Activated T-cell treated with anti-CD3 and anti-CD28 coated beads for 48 hours (primary cell): ENCODE data around the gene OR56B4.
"Not testable (repeated sequence)": the region's sequence is repeated elsewhere in the genome, so short reads cannot be mapped to it uniquely, and the experiment has no call there.

Experiments used
- DNase-seq: peaks from one replicate; pipeline ENCODE4 v3.0.0-alpha.2; 2020; ENCODE audit warnings: low read depth

The OR56B4 gene

GRCh38 chr11:6107384-6107783, at the start of gene OR56B4:
Gene OR56B4 (plus strand): TSS chr11:6107684. CDS start chr11:6107779, 95 bp downstream.
- not testable (repeated sequence) for DNase-seq

GRCh38 chr11:6061475-6061874, 46.0 kb upstream of the OR56B4 start:
- DNase-seq, result no peak

GRCh38 chr11:6062691-6063358, 44.7 kb upstream of the OR56B4 start:
- DNase-seq, result no peak

- no peak for DNase-seq
These were observed 40.0 kb upstream of the OR56B4 start for GRCh38 chr11:6067502-6067901.

GRCh38 chr11:6076443-6076842, 31.0 kb upstream of the OR56B4 start:
- DNase-seq, result not testable (repeated sequence)

- DNase-seq, result no peak
These were observed 29.8 kb upstream of the OR56B4 start for GRCh38 chr11:6077723-6078122.

DNA sequence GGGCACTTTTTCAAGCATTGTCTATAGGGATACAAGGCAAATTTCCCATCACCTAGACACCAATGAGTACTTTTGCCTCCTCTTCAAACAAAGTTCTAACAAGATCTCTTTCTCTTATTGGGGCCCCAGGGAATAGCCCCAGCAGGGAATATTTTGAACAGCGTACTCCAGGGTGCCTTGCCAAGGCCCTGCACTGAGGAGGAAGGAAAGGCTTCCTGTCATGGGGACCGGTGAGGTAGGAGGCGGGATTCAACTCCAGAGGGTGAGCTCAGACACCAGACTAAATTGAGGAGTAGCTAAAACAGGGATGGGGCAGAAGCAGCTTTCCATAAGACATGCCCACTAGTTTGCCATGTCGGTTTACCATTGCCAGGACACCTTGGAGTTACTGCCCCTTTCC, 28.0 kb upstream of the OR56B4 start:
- no peak for DNase-seq

- DNase-seq, result no peak
These were observed 24.4 kb upstream of the OR56B4 start for GRCh38 chr11:6083129-6083528.

DNA sequence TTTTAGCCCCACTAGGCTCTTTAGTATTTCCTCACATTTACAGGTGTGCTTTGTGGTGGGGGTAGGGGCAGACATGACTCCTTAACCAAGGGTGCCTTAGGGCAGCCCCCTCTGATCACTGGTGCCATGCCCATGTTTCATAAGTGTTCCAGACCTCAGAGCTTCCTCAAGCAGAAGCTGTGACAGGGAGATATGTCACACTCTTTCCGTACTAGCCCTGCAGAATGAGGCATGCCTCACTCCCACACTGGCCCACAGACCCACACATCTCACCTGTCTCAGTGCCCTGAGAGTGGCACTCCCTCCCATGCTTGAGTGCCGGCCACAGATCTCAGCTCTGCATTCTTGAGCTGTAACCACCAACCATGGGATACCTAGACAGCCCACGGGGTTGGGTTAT, 22.9 kb upstream of the OR56B4 start:
- DNase-seq, result no peak

DNA sequence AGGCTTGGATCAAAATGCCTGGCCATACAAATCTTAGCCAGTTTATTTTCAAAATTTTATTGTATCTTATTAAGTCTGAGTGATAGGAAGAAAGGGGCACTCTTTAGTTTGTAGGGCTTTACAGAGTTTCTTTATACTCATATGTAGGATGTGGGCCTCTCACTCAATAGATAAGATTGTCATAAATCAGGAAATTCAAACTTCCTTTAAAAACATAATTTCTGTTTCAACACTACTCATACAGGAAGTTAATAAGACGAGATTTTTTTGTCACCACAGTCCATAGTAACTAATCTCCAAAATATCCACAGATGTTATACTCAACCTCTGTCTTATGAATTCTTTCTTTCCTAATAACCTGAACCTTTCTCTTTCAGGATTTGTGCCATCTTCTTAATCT, 13.3 kb upstream of the OR56B4 start:
- no peak for DNase-seq

DNA sequence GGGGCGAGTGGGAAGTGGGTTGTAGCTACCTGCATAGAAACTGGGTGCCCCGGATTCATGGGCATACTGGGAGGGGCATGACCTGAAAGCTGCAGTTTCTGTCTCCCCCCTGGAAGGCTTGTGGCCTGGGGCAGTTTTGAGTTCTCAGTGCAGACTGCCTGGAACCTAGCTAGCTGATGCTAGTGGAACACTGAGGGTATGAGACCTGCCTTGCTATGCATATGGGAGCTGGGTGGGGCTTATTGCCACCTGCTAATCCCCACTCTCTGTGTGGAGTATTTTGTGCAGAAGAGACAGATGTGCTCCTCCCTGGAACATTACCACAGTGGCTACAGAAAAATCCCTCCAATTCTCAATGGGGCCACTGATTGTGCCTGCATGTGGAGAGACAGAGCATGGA, 11.7 kb upstream of the OR56B4 start:
- no peak for DNase-seq

GRCh38 chr11:6096417-6096816, 11.1 kb upstream of the OR56B4 start:
- DNase-seq, result no peak

DNA sequence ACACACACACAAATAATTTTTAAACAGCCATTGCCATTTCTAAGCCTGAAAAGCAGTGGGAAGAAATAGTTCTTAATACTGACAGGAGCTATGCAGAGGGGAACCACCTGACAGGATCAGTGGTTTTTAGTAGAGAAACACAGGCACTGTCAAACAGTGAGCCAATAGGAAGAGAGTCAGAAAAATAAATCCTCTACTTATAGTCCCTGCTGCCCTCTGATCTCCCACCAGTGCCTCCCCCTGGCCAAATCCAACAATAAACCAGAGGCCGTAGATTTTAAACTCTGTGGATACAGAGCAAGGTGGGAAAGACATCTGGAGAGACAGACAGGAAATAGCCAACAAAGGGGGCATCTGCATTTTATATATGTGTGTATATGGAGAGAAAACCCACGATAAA, 7.9 kb upstream of the OR56B4 start:
- no peak for DNase-seq

DNA sequence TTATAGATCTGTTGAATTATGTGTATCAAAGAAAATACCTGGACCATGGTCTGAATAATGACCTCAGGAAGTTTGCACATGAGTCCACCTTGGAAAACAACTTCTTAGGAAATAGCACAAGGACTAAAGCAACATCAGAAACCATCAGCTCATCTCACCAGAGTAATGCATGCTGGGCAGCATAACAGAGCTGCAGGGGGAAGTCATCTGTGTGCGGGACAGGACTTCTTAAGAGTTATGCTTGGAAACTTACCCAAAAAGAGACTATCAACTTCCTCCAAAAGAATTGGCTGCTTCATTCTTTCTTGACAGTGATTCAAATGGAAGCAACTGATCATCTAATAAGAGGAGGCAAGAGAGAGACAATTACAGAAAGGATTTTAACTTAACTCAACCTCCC, 2.5 kb downstream of the OR56B4 start:
- DNase-seq, result no peak

DNA sequence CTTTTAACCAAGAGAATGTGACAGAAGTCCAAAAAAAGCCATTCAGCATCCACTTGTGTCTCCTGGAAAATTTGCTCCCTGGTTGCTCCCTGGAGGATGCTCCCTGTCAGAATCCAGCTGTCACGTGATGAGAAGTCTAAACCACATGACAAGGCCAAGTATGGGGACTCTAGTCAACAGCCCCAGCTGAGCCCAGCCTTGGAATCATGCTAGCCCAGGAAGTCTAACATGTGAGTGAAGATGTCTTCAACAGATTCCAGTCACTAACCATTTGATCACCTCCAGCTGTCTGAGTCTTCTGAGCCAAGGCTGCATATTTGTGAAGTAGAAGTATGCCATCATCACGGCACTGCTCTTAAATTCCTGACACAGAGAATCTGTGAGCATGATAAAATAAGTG, 4.2 kb downstream of the OR56B4 start:
- no peak for DNase-seq

DNA sequence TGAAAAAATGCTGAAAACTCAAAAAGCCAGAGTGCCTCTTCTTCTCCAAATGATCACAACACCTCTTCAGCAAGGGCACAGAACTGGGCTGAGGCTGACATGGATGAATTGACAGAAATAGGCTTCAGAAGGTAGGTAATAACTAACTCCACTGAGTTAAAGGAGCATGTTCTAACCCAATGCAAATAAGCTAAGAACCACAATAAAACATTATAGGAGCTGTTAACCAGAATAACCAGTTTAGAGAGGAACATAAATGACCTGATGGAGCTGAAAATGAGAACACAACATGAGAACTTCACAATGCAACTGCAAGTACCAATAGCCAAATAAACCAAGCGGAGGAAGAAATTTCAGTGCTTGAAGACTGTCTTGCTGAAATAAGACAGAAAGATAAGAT, 9.2 kb downstream of the OR56B4 start:
- DNase-seq, result no peak

DNA sequence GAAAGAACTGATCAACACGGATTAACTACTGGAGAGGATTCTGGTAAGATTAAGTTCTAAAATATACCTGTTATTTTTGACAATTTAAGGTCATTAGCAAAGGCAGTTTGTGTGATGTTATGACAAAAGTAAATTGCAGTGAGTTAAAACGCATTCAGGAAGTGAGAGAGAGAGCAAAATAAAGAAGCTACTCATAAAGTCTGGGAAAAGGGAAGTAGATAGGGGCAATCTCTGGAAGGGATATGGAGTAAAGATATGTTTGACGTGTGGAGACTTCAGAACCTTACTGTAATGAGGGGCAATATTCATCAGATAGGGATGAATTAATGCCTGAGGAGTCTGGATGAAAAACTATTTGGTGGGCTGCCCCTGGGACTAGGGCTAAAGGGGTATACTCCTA, 16.8 kb downstream of the OR56B4 start:
- no peak for DNase-seq

- no peak for DNase-seq
These were observed 20.4 kb downstream of the OR56B4 start for GRCh38 chr11:6127881-6128280.

GRCh38 chr11:6129011-6129410, 21.5 kb downstream of the OR56B4 start:
- no peak for DNase-seq

DNA sequence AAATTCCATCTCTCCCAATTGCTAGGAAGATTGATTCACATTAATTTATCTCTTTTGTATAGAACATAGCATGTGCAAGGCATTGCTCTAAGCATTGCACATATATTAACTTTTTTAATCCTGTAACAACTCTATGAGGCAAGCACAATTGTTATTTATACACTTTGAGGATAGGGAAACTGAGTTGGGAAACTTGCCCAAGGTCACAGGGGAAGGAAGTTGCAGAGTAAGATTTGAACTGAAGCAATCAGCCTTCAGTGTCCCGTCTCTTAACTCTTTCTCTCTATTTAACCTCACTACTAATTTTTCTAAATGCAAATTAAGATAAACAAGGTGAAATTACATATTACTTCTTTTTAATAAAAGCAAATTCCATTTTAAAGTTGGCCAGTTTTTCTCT, 22.2 kb downstream of the OR56B4 start:
- DNase-seq, result no peak

- DNase-seq, result no peak
These were observed 24.9 kb downstream of the OR56B4 start for GRCh38 chr11:6132431-6132830.

DNA sequence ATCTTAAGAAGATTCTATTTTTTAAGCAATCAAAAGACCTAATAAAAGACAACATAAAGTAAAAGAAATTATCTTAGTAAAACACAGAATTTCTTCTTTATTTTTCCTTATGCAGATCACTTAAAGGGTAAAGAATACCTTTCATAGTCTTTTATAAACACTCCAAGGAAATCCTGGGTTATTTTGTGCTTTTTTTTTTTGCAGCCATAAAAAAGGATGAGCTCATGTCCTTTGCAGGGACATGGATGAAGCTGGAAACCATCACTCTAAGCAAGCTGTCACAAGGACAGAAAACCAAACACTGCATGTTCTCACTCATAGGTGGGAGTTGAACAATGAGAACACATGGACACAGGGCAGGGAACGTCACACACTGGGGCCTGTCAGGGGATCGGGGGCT, 28.5 kb downstream of the OR56B4 start:
- not testable (repeated sequence) for DNase-seq

DNA sequence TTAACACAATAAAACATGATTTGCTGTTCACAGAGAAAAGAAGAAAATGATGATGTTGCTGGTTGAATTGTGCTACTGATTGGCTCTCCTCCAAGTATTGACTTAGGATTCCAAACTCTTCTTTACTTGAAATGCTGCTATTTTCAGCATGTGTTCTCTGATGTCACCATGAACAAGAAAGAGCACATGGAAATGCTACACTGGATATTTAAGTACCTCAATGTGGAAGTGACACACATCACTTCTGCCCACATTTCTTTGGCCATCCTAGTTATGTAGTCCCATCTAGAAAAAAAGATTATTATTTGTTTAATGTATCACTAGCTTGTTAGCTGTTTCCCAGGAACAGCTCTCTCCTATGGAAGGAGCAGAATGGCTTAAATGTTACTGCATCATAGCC, 35.5 kb downstream of the OR56B4 start:
- no peak for DNase-seq

DNA sequence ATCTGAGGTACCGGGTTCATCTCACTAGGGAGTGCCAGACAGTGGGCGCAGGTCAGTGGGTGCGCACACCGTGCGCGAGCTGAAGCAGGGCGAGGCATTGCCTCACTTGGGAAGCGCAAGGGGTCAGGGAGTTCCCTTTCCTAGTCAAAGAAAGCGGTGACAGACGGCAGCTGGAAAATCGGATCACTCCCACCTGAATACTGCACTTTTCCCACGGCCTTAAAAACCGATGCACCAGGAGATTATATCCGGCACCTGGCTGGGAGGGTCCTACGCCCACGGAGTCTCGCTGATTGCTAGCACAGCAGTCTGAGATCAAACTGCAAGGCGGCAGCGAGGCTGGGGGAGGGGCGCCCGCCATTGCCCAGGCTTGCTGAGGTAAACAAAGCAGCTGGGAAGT, 36.3 kb downstream of the OR56B4 start:
- not testable (repeated sequence) for DNase-seq

DNA sequence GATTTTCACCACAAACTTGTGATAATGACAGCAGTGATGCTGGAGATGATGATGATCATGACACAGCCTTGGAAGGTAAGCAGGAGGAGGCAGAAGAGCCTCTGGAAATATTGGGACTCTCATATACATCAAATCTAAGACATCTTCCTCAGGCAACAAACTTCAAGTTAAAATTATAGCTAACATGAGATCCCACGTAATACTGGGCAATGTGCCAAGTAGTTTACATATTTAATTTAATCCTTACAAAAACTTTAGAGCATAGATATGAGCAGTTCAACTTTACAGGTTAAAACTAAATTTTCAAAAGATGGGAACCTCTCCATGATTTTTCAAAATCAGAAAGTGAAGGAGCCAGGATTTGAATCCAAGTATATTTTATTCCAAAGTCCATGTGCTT, 43.6 kb downstream of the OR56B4 start:
- no peak for DNase-seq
